HG03575 (cell line): ENCODE measurements around the gene VPS11.

Source experiments
- ATAC-seq: cut with Tn5 transposase; IDR thresholded peaks from one replicate; pipeline ENCODE4 v1.9.1; 2021; ENCODE audit not compliant: unreplicated experiment, insufficient number of reproducible peaks, low FRiP score; ENCODE audit errors: extremely low read depth

The VPS11 gene

GRCh38 chr11:119067371-119068222, at the start of gene VPS11:
TSS of gene VPS11 (plus strand) at chr11:119067818. CDS start at chr11:119067824, 6 bp downstream.
- ATAC-seq: peak; percentile 59

- ATAC-seq: peak; percentile 58
These were observed 49.3 kb upstream of the VPS11 start, which contains the start of the genes RPS25 and TRAPPC4 for GRCh38 chr11:119018074-119018938. TSS of gene RPS25 (minus strand) at chr11:119018343. CDS start at chr11:119018284, 59 bp downstream. TSS of gene TRAPPC4 (plus strand) at chr11:119018766. CDS start at chr11:119018796, 30 bp downstream.

- no peak for ATAC-seq
These were observed 47.6 kb upstream of the VPS11 start for GRCh38 chr11:119019996-119020395.

GRCh38 chr11:119021631-119022030, 46.0 kb upstream of the VPS11 start:
- ATAC-seq: no peak

GRCh38 chr11:119023741-119024140, 43.9 kb upstream of the VPS11 start:
- no peak for ATAC-seq

GRCh38 chr11:119024430-119025098, 43.1 kb upstream of the VPS11 start:
- no peak for ATAC-seq

- ATAC-seq: no peak
These were observed 42.5 kb upstream of the VPS11 start for GRCh38 chr11:119025099-119025473.

- ATAC-seq: no peak
These were observed 42.1 kb upstream of the VPS11 start for GRCh38 chr11:119025541-119025940.

GRCh38 chr11:119025978-119026766, 41.4 kb upstream of the VPS11 start:
- no peak for ATAC-seq

GRCh38 chr11:119026970-119027369, 40.6 kb upstream of the VPS11 start:
- no peak for ATAC-seq

GRCh38 chr11:119027561-119028345, 39.9 kb upstream of the VPS11 start:
- ATAC-seq: no peak

GRCh38 chr11:119028346-119029068, 39.1 kb upstream of the VPS11 start:
- no peak for ATAC-seq

- no peak for ATAC-seq
These were observed 38.6 kb upstream of the VPS11 start for GRCh38 chr11:119029069-119029339.

GRCh38 chr11:119029340-119030028, 38.1 kb upstream of the VPS11 start:
- no peak for ATAC-seq

- no peak for ATAC-seq
These were observed 37.6 kb upstream of the VPS11 start for GRCh38 chr11:119030029-119030328.

- peak; percentile 50 for ATAC-seq
These were observed 37.1 kb upstream of the VPS11 start, which contains the start of gene SLC37A4 for GRCh38 chr11:119030329-119031047. TSS of gene SLC37A4 (minus strand) at chr11:119030877.
